ENCODE data around the gene SKA3. TPM values are rescaled to one million over a fixed set of nuclear protein-coding genes. Genes with fewer than 3 reads are reported as not detected.
"Not testable (repeated sequence)": the region's sequence is repeated elsewhere in the genome, so short reads cannot be mapped to it uniquely, and the experiment has no call there.

The SKA3 gene
- total RNA-seq, 1 experiment from 2014 or later: 61.8 TPM

DNA sequence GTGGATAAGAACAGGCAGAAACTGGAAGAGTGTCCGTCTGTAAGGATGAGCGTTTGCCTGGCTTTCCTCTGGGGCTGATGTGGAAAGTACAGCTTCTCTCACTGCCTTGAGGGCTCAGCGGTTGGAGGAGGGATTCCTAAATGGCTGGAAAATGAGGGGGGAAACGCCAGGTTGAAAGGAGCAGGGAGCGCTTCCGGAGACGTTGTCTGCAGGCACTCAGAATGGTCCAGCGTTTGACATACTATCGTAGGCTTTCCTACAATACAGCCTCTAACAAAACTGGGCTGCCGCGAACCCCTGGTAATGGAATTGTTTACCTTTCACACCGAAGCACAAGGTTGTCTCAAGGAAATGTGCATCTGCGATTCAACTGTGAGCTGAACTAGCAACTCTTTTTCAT is 40.0 kb upstream of the SKA3 start:
- no peaks in the 10 kb centered on the region for H3K4me1 Mint-ChIP-seq
- Histone ChIP-seq H3K9ac (ENCODE audit: extremely low read depth, insufficient read length, low read length) (no peak overlapping the region), H2BK12ac (ENCODE audit: insufficient read length, low read depth, low read length) (no peak overlapping the region), H3K56ac (ENCODE audit: insufficient read length, low read depth, low read length) (no peak overlapping the region), H3K79me1 (ENCODE audit: insufficient read depth, low read depth, low read length, poor library complexity, severe bottlenecking) (no peaks in the 10 kb centered on the region), H3T11ph (ENCODE audit: low read length) (no peak overlapping the region), H2BK120ac (ENCODE audit: low read depth, low read length, poor library complexity, severe bottlenecking) (no peak overlapping the region), H2BK5ac (ENCODE audit: insufficient read length, low read length) (no peak overlapping the region), H3K4me2 (ENCODE audit: insufficient read depth, insufficient read length, low read length) (no peak overlapping the region), H3K4me1 (ENCODE audit: insufficient read depth, low read length) (no peaks in the 10 kb centered on the region), H3K9me3 (ENCODE audit: control insufficient read depth, low read depth, low read length) (peaks cover 13% of the 10 kb centered on the region), H2BK20ac (ENCODE audit: low read depth, low read length, poor library complexity, severe bottlenecking) (no peak overlapping the region), H4K5ac (ENCODE audit: insufficient read length, low read depth, low read length) (no peak overlapping the region), H3K27ac (ENCODE audit: insufficient read length, low read depth, low read length) (no peak overlapping the region), H3K23me2 (ENCODE audit: insufficient read length, low read depth, low read length, poor library complexity, severe bottlenecking) (no peaks in the 10 kb centered on the region), H3K4ac (ENCODE audit: low read depth, low read length) (no peak overlapping the region), H3K18ac (ENCODE audit: insufficient read length, low read depth, low read length) (no peak overlapping the region), H2AFZ (ENCODE audit: low read length) (no peak overlapping the region), H3K14ac (ENCODE audit: insufficient read depth, low read length) (no peak overlapping the region; the same call in 1 of the 2 replicates), H3K27me3 (ENCODE audit: insufficient read depth, low read length) (no peaks in the 10 kb centered on the region), H4K20me1 (ENCODE audit: control insufficient read depth, insufficient read depth, insufficient read length) (no peaks in the 10 kb centered on the region), H2BK15ac (ENCODE audit: low read depth, low read length) (no peak overlapping the region), H4K91ac (ENCODE audit: insufficient read length, low read depth, low read length) (no peak overlapping the region), H4K8ac (replicated peaks; ENCODE audit: insufficient read length, low read depth, low read length) (no peak overlapping the region), H3K79me2 (ENCODE audit: insufficient read depth, low read length) (no peaks in the 10 kb centered on the region), H2AK5ac (ENCODE audit: insufficient read length, low read length) (no peak overlapping the region), H3K23ac (ENCODE audit: insufficient read length, low read depth, low read length) (no peak overlapping the region)
- 0 out of 7 replicates have a peak overlapping the region, but pooled peaks of 1 of the 3 experiments have one; percentile 32 for H3K27ac Mint-ChIP-seq
- DNase-seq: no peak
- H3K36me3 Mint-ChIP-seq (ENCODE audit: insufficient read depth in 1 of 3, low read depth in 3 of 3): peaks cover 8 to 22% (median 16%) of the 10 kb centered on the region in 3 experiments
- peaks cover 6% of the 10 kb centered on the region; the same call in 1 of the 2 replicates for H3K27me3 Mint-ChIP-seq (ENCODE audit: low read depth)
- TF ChIP-seq, protein P1, sequence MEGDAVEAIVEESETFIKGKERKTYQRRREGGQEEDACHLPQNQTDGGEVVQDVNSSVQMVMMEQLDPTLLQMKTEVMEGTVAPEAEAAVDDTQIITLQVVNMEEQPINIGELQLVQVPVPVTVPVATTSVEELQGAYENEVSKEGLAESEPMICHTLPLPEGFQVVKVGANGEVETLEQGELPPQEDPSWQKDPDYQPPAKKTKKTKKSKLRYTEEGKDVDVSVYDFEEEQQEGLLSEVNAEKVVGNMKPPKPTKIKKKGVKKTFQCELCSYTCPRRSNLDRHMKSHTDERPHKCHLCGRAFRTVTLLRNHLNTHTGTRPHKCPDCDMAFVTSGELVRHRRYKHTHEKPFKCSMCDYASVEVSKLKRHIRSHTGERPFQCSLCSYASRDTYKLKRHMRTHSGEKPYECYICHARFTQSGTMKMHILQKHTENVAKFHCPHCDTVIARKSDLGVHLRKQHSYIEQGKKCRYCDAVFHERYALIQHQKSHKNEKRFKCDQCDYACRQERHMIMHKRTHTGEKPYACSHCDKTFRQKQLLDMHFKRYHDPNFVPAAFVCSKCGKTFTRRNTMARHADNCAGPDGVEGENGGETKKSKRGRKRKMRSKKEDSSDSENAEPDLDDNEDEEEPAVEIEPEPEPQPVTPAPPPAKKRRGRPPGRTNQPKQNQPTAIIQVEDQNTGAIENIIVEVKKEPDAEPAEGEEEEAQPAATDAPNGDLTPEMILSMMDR (conservative IDR thresholded peaks at IDR 0.05): no peak
- no peak overlapping the region for H3K4me3 Mint-ChIP-seq
- no CpG with 5 or more reads among the region's 13 CpGs for WGBS (ENCODE audit: extremely low coverage, insufficient read length, low lambda C conversion rate)
- peaks cover 23 to 29% of the 10 kb centered on the region in 2 experiments for H3K9me3 Mint-ChIP-seq

DNA sequence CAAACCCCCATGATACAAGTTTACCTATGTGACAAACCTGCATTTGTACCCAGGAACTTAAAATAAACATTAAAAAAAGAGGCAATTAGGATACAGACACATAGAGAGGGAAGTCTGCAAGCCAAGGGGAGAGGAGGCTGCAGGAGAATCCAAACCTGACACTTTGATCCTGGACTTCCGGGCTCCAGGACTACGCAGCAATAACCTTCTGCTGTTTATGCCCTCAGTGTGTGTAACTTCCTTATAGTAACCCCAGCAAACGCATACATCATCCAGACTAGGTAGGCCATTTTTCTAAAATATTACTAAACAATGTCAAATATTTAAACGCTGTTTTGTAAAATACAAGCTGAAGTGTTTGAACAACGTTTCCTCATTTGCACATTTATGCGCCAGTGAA is 39.1 kb upstream of the SKA3 start:
- not testable (repeated sequence) for H3K18ac ChIP-seq (ENCODE audit: insufficient read length, low read depth, low read length); H3K4me1 ChIP-seq (ENCODE audit: insufficient read depth, low read length); H3K23me2 ChIP-seq (ENCODE audit: insufficient read length, low read depth, low read length, poor library complexity, severe bottlenecking); H3K9ac ChIP-seq (ENCODE audit: extremely low read depth, insufficient read length, low read length); H3K14ac ChIP-seq (ENCODE audit: insufficient read depth, low read length); H2BK20ac ChIP-seq (ENCODE audit: low read depth, low read length, poor library complexity, severe bottlenecking); H3K79me2 ChIP-seq (ENCODE audit: insufficient read depth, low read length); H2AFZ ChIP-seq (ENCODE audit: low read length); H3T11ph ChIP-seq (ENCODE audit: low read length); H2BK120ac ChIP-seq (ENCODE audit: low read depth, low read length, poor library complexity, severe bottlenecking); H3K4me1 Mint-ChIP-seq; H2AK5ac ChIP-seq (ENCODE audit: insufficient read length, low read length); H4K5ac ChIP-seq (ENCODE audit: insufficient read length, low read depth, low read length); H3K4me2 ChIP-seq (ENCODE audit: insufficient read depth, insufficient read length, low read length); H3K79me1 ChIP-seq (ENCODE audit: insufficient read depth, low read depth, low read length, poor library complexity, severe bottlenecking); H3K27me3 ChIP-seq (ENCODE audit: insufficient read depth, low read length); H2BK12ac ChIP-seq (ENCODE audit: insufficient read length, low read depth, low read length); H3K56ac ChIP-seq (ENCODE audit: insufficient read length, low read depth, low read length); H4K8ac ChIP-seq (replicated peaks; ENCODE audit: insufficient read length, low read depth, low read length); H2BK15ac ChIP-seq (ENCODE audit: low read depth, low read length); H4K20me1 ChIP-seq (ENCODE audit: control insufficient read depth, insufficient read depth, insufficient read length); H2BK5ac ChIP-seq (ENCODE audit: insufficient read length, low read length); H3K27me3 Mint-ChIP-seq (ENCODE audit: low read depth); DNase-seq; H4K91ac ChIP-seq (ENCODE audit: insufficient read length, low read depth, low read length); H3K27ac Mint-ChIP-seq; H3K27ac ChIP-seq (ENCODE audit: insufficient read length, low read depth, low read length); H3K4me3 Mint-ChIP-seq; H3K23ac ChIP-seq (ENCODE audit: insufficient read length, low read depth, low read length); H3K4ac ChIP-seq (ENCODE audit: low read depth, low read length)
- peaks cover 20% of the 10 kb centered on the region for H3K9me3 ChIP-seq (ENCODE audit: control insufficient read depth, low read depth, low read length)
- WGBS (ENCODE audit: extremely low coverage, insufficient read length, low lambda C conversion rate): no CpG with 5 or more reads among the region's 6 CpGs
- H3K36me3 Mint-ChIP-seq (ENCODE audit: insufficient read depth in 1 of 3, low read depth in 3 of 3): peaks cover 11 to 17% (median 16%) of the 10 kb centered on the region in 3 experiments
- H3K9me3 Mint-ChIP-seq: peaks cover 26% of the 10 kb centered on the region in 2 experiments
